HCT116 (cell line): ENCODE measurements around the gene HIF1A. TPM values are rescaled to one million over a fixed set of nuclear protein-coding genes. Genes with fewer than 3 reads are reported as not detected.

Source experiments
- ATAC-seq: fragments of 200-7000 bp; cut with Tn5 transposase; 2 replicates; pipeline ENCODE4 v1.9.1; 2020; ENCODE audit warnings: mild to moderate bottlenecking, moderate library complexity
- BruUV-seq: library from RNA; stranded (reverse); fragments of 400-500 nt; replicated peaks from 2 replicates; lab custom pipeline; 2021; lab: Mats Ljungman, UMichigan
- CTCF ChIA-PET: fragments of 300-600 bp; sonication (Branson Sonifier 250); formaldehyde crosslinking; loops from one replicate; lab custom pipeline; 2021; ENCODE audit warnings: antibody characterized with exemption; lab: Charles Lee
- POLR2A ChIA-PET: fragments of 300-600, 350-600 bp; sonication (Branson Sonifier 250); formaldehyde crosslinking; loops from one replicate; lab custom pipeline; 2021; ENCODE audit warnings: antibody characterized with exemption; lab: Charles Lee
- RAD21 ChIA-PET, 2 experiments: fragments of 300-600 bp; sonication (Branson Sonifier 250); formaldehyde crosslinking; loops; one replicate each; lab custom pipeline; 2023; ENCODE audit warnings: low total read pairs in 2 of 2; ENCODE audit not compliant: uncharacterized antibody in 2 of 2, unreplicated experiment in 2 of 2, low non-redundant PET in 1 of 2; lab: Charles Lee
- DNase-seq: peaks from one replicate; pipeline ENCODE4 v3.0.0-alpha.2; 2010; ENCODE audit warnings: low read depth, low spot score
- H2AFZ ChIP-seq: fragments of 200-600 bp; shearing (Covaris generic), sonication (generic); 2 replicates; pipeline ENCODE4 v1.6.1; 2017; ENCODE audit warnings: low read depth, mixed run types, mixed read lengths, antibody characterized with exemption, low read length; ENCODE audit not compliant: poor library complexity, severe bottlenecking
- H3K27ac ChIP-seq: 2 replicates; pipeline ENCODE4 v1.5.1; 2012; ENCODE audit warnings: low read depth, low read length
- H3K27me3 ChIP-seq: fragments of 200-600 bp; sonication (generic); 2 replicates; pipeline ENCODE4 v1.6.1; 2016; ENCODE audit warnings: mixed run types, low read length, mixed read lengths; ENCODE audit not compliant: insufficient read depth
- H3K36me3 ChIP-seq, 2 experiments: fragments of 200-500 bp in 1 of 2; fragments of 200-600 bp in 1 of 2; sonication (Bioruptor generic) in 1 of 2; sonication (generic) in 1 of 2; 2 replicates each; pipeline versions ENCODE4 v1.5.1 to v1.6.1; 2014 to 2016; ENCODE audit warnings: low read length in 2 of 2, inconsistent platforms in 1 of 2, mixed read lengths in 1 of 2, mixed run types in 1 of 2; ENCODE audit not compliant: insufficient read depth in 2 of 2, control insufficient read depth in 1 of 2
- H3K4me1 ChIP-seq, 2 experiments: fragments of 200-600 bp in 1 of 2; sonication (generic) in 1 of 2; 2 replicates each; pipeline versions ENCODE4 v1.5.1 to v1.6.1; 2012 to 2017; ENCODE audit warnings: low read length in 2 of 2, inconsistent platforms in 1 of 2, mild to moderate bottlenecking in 1 of 2, mixed read lengths in 1 of 2, mixed run types in 1 of 2, moderate library complexity in 1 of 2; ENCODE audit not compliant: insufficient read depth in 2 of 2, control insufficient read depth in 1 of 2
- H3K4me2 ChIP-seq: fragments of 200-600 bp; sonication (generic); 2 replicates; pipeline ENCODE4 v1.6.1; 2017; ENCODE audit warnings: mixed run types, low read length, mixed read lengths
- H3K4me3 ChIP-seq, 2 experiments: fragments of 200-600 bp in 1 of 2; sonication (generic) in 1 of 2; replicated peaks in 1 of 2; 2 replicates each; pipeline ENCODE4 v1.5.1; 2011 to 2016; ENCODE audit warnings: low read length in 2 of 2, control low read depth in 1 of 2, low read depth in 1 of 2, mild to moderate bottlenecking in 1 of 2, mixed read lengths in 1 of 2, mixed run types in 1 of 2
- H3K79me2 ChIP-seq: fragments of 200-600 bp; sonication (generic); 2 replicates; pipeline ENCODE4 v1.6.1; 2017; ENCODE audit warnings: mild to moderate bottlenecking, mixed run types, low read length, moderate library complexity, mixed read lengths; ENCODE audit not compliant: insufficient read depth
- H3K9ac ChIP-seq: fragments of 200-600 bp; sonication (generic); 2 replicates; pipeline ENCODE4 v1.6.1; 2016; ENCODE audit warnings: low read length, mixed read lengths
- H3K9me2 ChIP-seq: fragments of 200-600 bp; sonication (generic), shearing (Covaris generic); 2 replicates; pipeline ENCODE4 v1.6.1; 2017; ENCODE audit warnings: mixed run types, mild to moderate bottlenecking, moderate library complexity; ENCODE audit not compliant: insufficient read depth
- H3K9me3 ChIP-seq, 2 experiments: fragments of 200-500 bp in 1 of 2; fragments of 200-600 bp in 1 of 2; sonication (Bioruptor generic) in 1 of 2; sonication (generic) in 1 of 2; 2 replicates each; pipeline ENCODE4 v1.6.1; 2014 to 2017; ENCODE audit warnings: low read length in 2 of 2, mixed read lengths in 2 of 2, inconsistent platforms in 1 of 2, low read depth in 1 of 2, mild to moderate bottlenecking in 1 of 2, mixed run types in 1 of 2, moderate library complexity in 1 of 2; ENCODE audit not compliant: control insufficient read depth in 1 of 2, insufficient read depth in 1 of 2
- H4K20me1 ChIP-seq: fragments of 200-600 bp; sonication (generic), shearing (Covaris generic); 2 replicates; pipeline ENCODE4 v1.6.1; 2017; ENCODE audit warnings: mixed run types, mild to moderate bottlenecking, moderate library complexity; ENCODE audit not compliant: insufficient read depth
- CBX3 ChIP-seq: IDR thresholded peaks from 2 replicates; pipeline ENCODE4 v1.6.1; 2012; ENCODE audit warnings: low read depth
- CEBPB ChIP-seq: IDR thresholded peaks from 2 replicates; pipeline ENCODE4 v1.6.1; 2012; ENCODE audit warnings: low read depth
- CTCF ChIP-seq, 3 experiments: fragments of 200-600 bp in 1 of 3; sonication (generic) in 1 of 3; IDR thresholded peaks in 2 of 3; conservative IDR thresholded peaks in 1 of 3; 2 replicates each; pipeline ENCODE4 v1.5.1; 2012 to 2017; ENCODE audit warnings: low read depth in 2 of 3, low read length in 2 of 3, antibody characterized with exemption in 1 of 3, borderline replicate concordance in 1 of 3, control low read depth in 1 of 3, mild to moderate bottlenecking in 1 of 3, mixed read lengths in 1 of 3, mixed run types in 1 of 3, moderate library complexity in 1 of 3; ENCODE audit not compliant: insufficient read depth in 1 of 3
- EGR1 ChIP-seq: IDR thresholded peaks from 2 replicates; pipeline ENCODE4 v1.6.1; 2012; ENCODE audit warnings: low read depth
- ELF1 ChIP-seq: IDR thresholded peaks from 2 replicates; pipeline ENCODE4 v1.6.1; 2012; ENCODE audit warnings: low read depth, borderline replicate concordance
- EZH2phosphoT487 ChIP-seq: fragments of 200-600 bp; IDR thresholded peaks from 2 replicates; pipeline ENCODE4 v1.6.1; 2018; ENCODE audit warnings: antibody characterized with exemption, borderline replicate concordance
- MAX ChIP-seq: IDR thresholded peaks from 2 replicates; pipeline ENCODE4 v1.6.1; 2012
- POLR2A ChIP-seq: IDR thresholded peaks from 2 replicates; pipeline ENCODE4 v1.7.0; 2011; ENCODE audit warnings: borderline replicate concordance; ENCODE audit not compliant: insufficient read depth, insufficient read length; ENCODE audit errors: extremely low read depth
- POLR2AphosphoS5 ChIP-seq: IDR thresholded peaks from 2 replicates; pipeline ENCODE4 v1.6.1; 2011; ENCODE audit warnings: mild to moderate bottlenecking, low read depth, low read length, moderate library complexity
- SIN3A ChIP-seq: IDR thresholded peaks from 2 replicates; pipeline ENCODE4 v1.6.1; 2012; ENCODE audit warnings: low read depth
- SRF ChIP-seq: IDR thresholded peaks from 2 replicates; pipeline ENCODE4 v1.6.1; 2012; ENCODE audit warnings: low read depth
- TCF7L2 ChIP-seq: IDR thresholded peaks from 2 replicates; pipeline ENCODE4 v1.7.0; 2011; ENCODE audit warnings: borderline replicate concordance, inconsistent platforms; ENCODE audit not compliant: insufficient read depth, insufficient read length; ENCODE audit errors: extremely low read depth
- YY1 ChIP-seq: IDR thresholded peaks from 2 replicates; pipeline ENCODE4 v1.6.1; 2011; ENCODE audit warnings: low read length, low read depth, moderate library complexity, mild to moderate bottlenecking; ENCODE audit not compliant: insufficient replicate concordance; ENCODE audit errors: extremely low read depth
- ZBTB33 ChIP-seq: IDR thresholded peaks from 2 replicates; pipeline ENCODE4 v1.6.1; 2011; ENCODE audit warnings: mild to moderate bottlenecking, low read length, moderate library complexity; ENCODE audit not compliant: insufficient replicate concordance; ENCODE audit errors: extremely low read depth
- intact Hi-C: fragments of 100-400 bp; cut with micrococcal nuclease; formaldehyde crosslinking; loops from 2 replicates; pipeline ENCODE4 v1.10.0; 2022
- total RNA-seq: library from RNA; stranded (reverse); gene quantifications from one replicate; pipeline ENCODE4 v1.2.1, GENCODE V29; 2021; ENCODE audit not compliant: unreplicated experiment

Gene HIF1A
- total RNA-seq, 1 experiment from 2014 or later, result 113 TPM

GRCh38 chr14:61739133-61739532 is 43.8 kb downstream of the HIF1A start (continued):
- TF ChIP-seq ELF1, result no peak
- TF ChIP-seq CBX3, result no peak
- TF ChIP-seq YY1, result no peak
- TF ChIP-seq CTCF (IDR thresholded peaks at IDR 0.05 in 2 of 3, conservative IDR thresholded peaks at IDR 0.05 in 1 of 3; ENCODE audit: borderline replicate concordance in 1 of 3, insufficient read depth in 1 of 3, low read depth in 2 of 3, low read length in 2 of 3), result no peak
- TF ChIP-seq TCF7L2, result no peak
- TF ChIP-seq POLR2AphosphoS5, result no peak
- TF ChIP-seq EGR1, result no peak
- no peak for TF ChIP-seq SRF
- no peak for TF ChIP-seq SIN3A
- no peak for TF ChIP-seq EZH2phosphoT487
- TF ChIP-seq POLR2A, result no peak

GRCh38 chr14:61742371-61742770 is 47.1 kb downstream of the HIF1A start:
- Histone ChIP-seq H2AFZ (no peak overlapping the region), H3K4me3 (no peak overlapping the region), H3K27ac (no peak overlapping the region), H3K9ac (no peak overlapping the region), H3K79me2 (peaks cover 55% of the 10 kb centered on the region), H3K9me3 (no peaks in the 10 kb centered on the region), H4K20me1 (peaks cover 7% of the 10 kb centered on the region), H3K27me3 (no peaks in the 10 kb centered on the region), H3K9me2 (no peaks in the 10 kb centered on the region), H3K4me2 (no peak overlapping the region), H3K36me3 (peaks cover 36 to 54% of the 10 kb centered on the region in 2 experiments), H3K4me1 (no peaks in the 10 kb centered on the region)
- ATAC-seq (no peak), DNase-seq (no peak)
- ChIA-PET CTCF (interaction anchor here (1.2 to 1.9 kb wide), 2 partner anchors 13 to 95 kb away, joined by 3 to 6 read pairs; no protein-coding TSS in a partner anchor), POLR2A (interaction anchor here (0.8 to 1.0 kb wide), 2 partner anchors 20 to 49 kb away, joined by 3 to 4 read pairs; partner anchors contain the start of gene SNAPC1), RAD21 (no interaction called here)
- no TSS peak for BruUV-seq
- intact Hi-C loops, result no loop called here
- TF ChIP-seq CEBPB (no peak), ZBTB33 (no peak), MAX (no peak)
